Measurements from ENCODE around the gene CADM2.
A peak's percentile ranks its signal among the peaks of the same experiment; 100 is the strongest.
"Not testable (repeated sequence)": the region's sequence is repeated elsewhere in the genome, so short reads cannot be mapped to it uniquely, and the experiment has no call there.

CADM2 gene

GRCh38 chr3:84958495-84959469, at the start of gene CADM2:
Gene CADM2 (plus strand): TSS chr3:84958989.
- DNase-seq (ENCODE audit: low read depth in 3 of 3) = peak; percentile 22 to 70 (median 33)

- DNase-seq (ENCODE audit: low read depth in 3 of 3) = not testable (repeated sequence)
Observed at GRCh38 chr3:84918592-84918991, 40.2 kb upstream of the CADM2 start.

GRCh38 chr3:84922682-84923081, 36.1 kb upstream of the CADM2 start:
- DNase-seq (ENCODE audit: low read depth in 3 of 3) = no peak

GRCh38 chr3:84925571-84925970, 33.2 kb upstream of the CADM2 start:
- no peak for DNase-seq (ENCODE audit: low read depth in 3 of 3)

- DNase-seq (ENCODE audit: low read depth in 3 of 3) = no peak
Observed at GRCh38 chr3:84943379-84943778, 15.4 kb upstream of the CADM2 start.

GRCh38 chr3:84946240-84946639, 12.5 kb upstream of the CADM2 start:
- no peak for DNase-seq (ENCODE audit: low read depth in 3 of 3)

- DNase-seq (ENCODE audit: low read depth in 3 of 3) = no peak
Observed at GRCh38 chr3:84959470-84960271, 882 bp downstream of the CADM2 start.

- DNase-seq (ENCODE audit: low read depth in 3 of 3) = no peak
Observed at GRCh38 chr3:84960581-84960980, 1.8 kb downstream of the CADM2 start.

GRCh38 chr3:84961011-84961410, 2.2 kb downstream of the CADM2 start:
- no peak for DNase-seq (ENCODE audit: low read depth in 3 of 3)

GRCh38 chr3:84961521-84962255, 2.9 kb downstream of the CADM2 start:
- no peak for DNase-seq (ENCODE audit: low read depth in 3 of 3)

- no peak for DNase-seq (ENCODE audit: low read depth in 3 of 3)
Observed at GRCh38 chr3:84962415-84962814, 3.6 kb downstream of the CADM2 start.

GRCh38 chr3:84963137-84963536, 4.3 kb downstream of the CADM2 start:
- DNase-seq (ENCODE audit: low read depth in 3 of 3) = no peak

- DNase-seq (ENCODE audit: low read depth in 3 of 3) = no peak
Observed at GRCh38 chr3:84965141-84965540, 6.4 kb downstream of the CADM2 start.

GRCh38 chr3:84967767-84968581, 9.2 kb downstream of the CADM2 start:
- DNase-seq (ENCODE audit: low read depth in 3 of 3) = no peak

- DNase-seq (ENCODE audit: low read depth in 3 of 3) = no peak
Observed at GRCh38 chr3:84968701-84969235, 10.0 kb downstream of the CADM2 start.

- DNase-seq (ENCODE audit: low read depth in 3 of 3) = no peak
Observed at GRCh38 chr3:84974347-84974746, 15.6 kb downstream of the CADM2 start.

- DNase-seq (ENCODE audit: low read depth in 3 of 3) = no peak
Observed at GRCh38 chr3:84977021-84977420, 18.2 kb downstream of the CADM2 start.

GRCh38 chr3:84978843-84979242, 20.1 kb downstream of the CADM2 start:
- DNase-seq (ENCODE audit: low read depth in 3 of 3) = no peak

- DNase-seq (ENCODE audit: low read depth in 3 of 3) = no peak
Observed at GRCh38 chr3:84980011-84980410, 21.2 kb downstream of the CADM2 start.

GRCh38 chr3:84980456-84980855, 21.7 kb downstream of the CADM2 start:
- no peak for DNase-seq (ENCODE audit: low read depth in 3 of 3)

- no peak for DNase-seq (ENCODE audit: low read depth in 3 of 3)
Observed at GRCh38 chr3:84983490-84983889, 24.7 kb downstream of the CADM2 start.

Data from stimulated activated CD4-positive, alpha-beta T cell treated with anti-CD3 and anti-CD28 coated beads, TNF-alpha, amount 100 ng/mL, for 24 hours (primary cell).